GM12878 (cell line): ENCODE results near the gene MAP7. TPM values are rescaled to one million over a fixed set of nuclear protein-coding genes. Genes with fewer than 3 reads are reported as not detected.

Experiments used
- DPF2 ChIP-seq: fragments of 450-650 bp; IDR thresholded peaks from 2 replicates; pipeline ENCODE4 v1.6.1; 2017; ENCODE audit warnings: mild to moderate bottlenecking
- FOXK2 ChIP-seq: fragments of 450-650 bp; IDR thresholded peaks from 2 replicates; pipeline ENCODE4 v1.6.1; 2017; ENCODE audit warnings: mild to moderate bottlenecking, moderate library complexity
- JUNB ChIP-seq: IDR thresholded peaks from 2 replicates; pipeline ENCODE4 v1.6.1; 2016; ENCODE audit warnings: antibody characterized with exemption, mild to moderate bottlenecking
- SMAD1 ChIP-seq: fragments of 450-650 bp; IDR thresholded peaks from 2 replicates; pipeline ENCODE4 v1.6.1; 2018; ENCODE audit warnings: mild to moderate bottlenecking, low read depth; ENCODE audit not compliant: partially characterized antibody
- SMARCA5 ChIP-seq: fragments of 450-650 bp; IDR thresholded peaks from 2 replicates; pipeline ENCODE4 v1.6.1; 2017; ENCODE audit warnings: mild to moderate bottlenecking
- USF2 ChIP-seq: IDR thresholded peaks from 2 replicates; pipeline ENCODE4 v1.6.1; 2011; ENCODE audit warnings: low read depth, low read length, improper control_type of control experiment, borderline replicate concordance
- ZNF207 ChIP-seq: fragments of 450-650 bp; IDR thresholded peaks from 2 replicates; pipeline ENCODE4 v1.6.1; 2014; ENCODE audit warnings: antibody characterized with exemption, mild to moderate bottlenecking, borderline replicate concordance
- ZNF592 ChIP-seq: fragments of 450-650 bp; IDR thresholded peaks from 2 replicates; pipeline ENCODE4 v1.6.1; 2017; ENCODE audit warnings: mild to moderate bottlenecking, moderate library complexity
- ZZZ3 ChIP-seq: IDR thresholded peaks from 2 replicates; pipeline ENCODE4 v1.6.1; 2011; ENCODE audit warnings: low read depth; ENCODE audit not compliant: control insufficient read depth, insufficient read length
- polyA plus RNA-seq, 11 experiments: library from polyadenylated mRNA; depleted of rRNA in 4 of 11; unstranded in 6 of 11; stranded (reverse) in 5 of 11; fragments of >200 nt; fragmentation: Nextera tagmentation in 4 of 11; fragmentation: Illumina TruSeq in 1 of 11; extraction: Ambion mirVana in 4 of 11; extraction: Trizol in 1 of 11; gene quantifications; 1 replicate in 1 of 11; 2 replicates in 10 of 11; pipeline versions ENCODE4 v1.2.1 to v1.2.3, GENCODE V29; 2011 to 2016; ENCODE audit warnings: inconsistent platforms in 2 of 11, missing spikeins in 2 of 11, low read depth in 1 of 11
- total RNA-seq, 4 experiments: library from RNA; depleted of rRNA in 3 of 4; stranded (reverse); fragments of >200 nt in 3 of 4; fragmentation: Illumina TruSeq in 1 of 4; extraction: Trizol in 1 of 4; gene quantifications; 2 replicates each; pipeline versions ENCODE4 v1.2.1 to v1.2.3, GENCODE V29; 2013 to 2021

Gene MAP7
- total and polyA plus RNA-seq, 10 of the 15 experiments (the other 5 are each of a cell fraction or from before 2014, with no cell fraction given) = 0.04 to 0.17 (median 0.08) TPM; not detected in 2

GRCh38 chr6:136446579-136447187, 103.5 kb downstream of the MAP7 start (continued):
- TF ChIP-seq ZZZ3 = no peak
- TF ChIP-seq SMAD1 = no peak
- no peak for TF ChIP-seq FOXK2
- no peak for TF ChIP-seq USF2
- no peak for TF ChIP-seq ZNF592
- no peak for TF ChIP-seq JUNB
- no peak for TF ChIP-seq DPF2
- no peak for TF ChIP-seq SMARCA5
- TF ChIP-seq ZNF207 = no peak
